ENCODE data around the gene PPARGC1A.

The PPARGC1A gene, protein sequence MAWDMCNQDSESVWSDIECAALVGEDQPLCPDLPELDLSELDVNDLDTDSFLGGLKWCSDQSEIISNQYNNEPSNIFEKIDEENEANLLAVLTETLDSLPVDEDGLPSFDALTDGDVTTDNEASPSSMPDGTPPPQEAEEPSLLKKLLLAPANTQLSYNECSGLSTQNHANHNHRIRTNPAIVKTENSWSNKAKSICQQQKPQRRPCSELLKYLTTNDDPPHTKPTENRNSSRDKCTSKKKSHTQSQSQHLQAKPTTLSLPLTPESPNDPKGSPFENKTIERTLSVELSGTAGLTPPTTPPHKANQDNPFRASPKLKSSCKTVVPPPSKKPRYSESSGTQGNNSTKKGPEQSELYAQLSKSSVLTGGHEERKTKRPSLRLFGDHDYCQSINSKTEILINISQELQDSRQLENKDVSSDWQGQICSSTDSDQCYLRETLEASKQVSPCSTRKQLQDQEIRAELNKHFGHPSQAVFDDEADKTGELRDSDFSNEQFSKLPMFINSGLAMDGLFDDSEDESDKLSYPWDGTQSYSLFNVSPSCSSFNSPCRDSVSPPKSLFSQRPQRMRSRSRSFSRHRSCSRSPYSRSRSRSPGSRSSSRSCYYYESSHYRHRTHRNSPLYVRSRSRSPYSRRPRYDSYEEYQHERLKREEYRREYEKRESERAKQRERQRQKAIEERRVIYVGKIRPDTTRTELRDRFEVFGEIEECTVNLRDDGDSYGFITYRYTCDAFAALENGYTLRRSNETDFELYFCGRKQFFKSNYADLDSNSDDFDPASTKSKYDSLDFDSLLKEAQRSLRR

DNA sequence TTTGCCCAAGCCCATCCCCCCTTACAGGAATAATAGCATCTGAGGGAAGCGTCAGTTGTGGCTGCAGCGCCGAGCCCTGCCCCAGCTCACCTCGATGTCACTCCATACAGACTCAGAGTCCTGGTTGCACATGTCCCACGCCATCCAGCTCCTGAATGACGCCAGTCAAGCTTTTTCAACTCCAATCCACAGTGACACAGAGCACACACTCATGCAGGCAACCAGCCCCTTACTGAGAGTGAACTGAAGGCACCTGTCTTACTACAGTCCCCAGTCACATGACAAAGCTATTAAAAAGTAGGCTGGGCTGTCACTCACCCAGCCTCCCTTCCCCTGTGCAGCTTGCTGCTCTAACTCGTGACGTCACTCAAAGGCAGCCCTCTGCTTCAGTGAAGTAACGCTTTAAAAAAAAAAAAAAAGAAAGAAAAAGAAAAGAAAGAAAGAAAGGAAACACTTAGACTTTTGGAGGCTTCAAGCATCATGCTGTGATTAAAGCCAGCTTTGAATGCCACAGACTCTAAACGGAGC, at the start of gene PPARGC1A:
PPARGC1A (minus strand) TSS at position 234 of the 528 bp plus-strand sequence; CDS start at position 144, 90 bp downstream.
- DNase-seq (ENCODE audit: low spot score in 2 of 2) (no peak), ATAC-seq (no peak)
- H3K9me3 Mint-ChIP-seq = peaks cover 2% of the 10 kb centered on the region
- H3K27ac Mint-ChIP-seq = no peak within 1 kb of the TSS
- no peaks in the 10 kb centered on the region for H3K36me3 Mint-ChIP-seq
- H3K4me1 Mint-ChIP-seq = no peaks in the 10 kb centered on the region
- H3K4me3 Mint-ChIP-seq = no peak within 1 kb of the TSS

DNA sequence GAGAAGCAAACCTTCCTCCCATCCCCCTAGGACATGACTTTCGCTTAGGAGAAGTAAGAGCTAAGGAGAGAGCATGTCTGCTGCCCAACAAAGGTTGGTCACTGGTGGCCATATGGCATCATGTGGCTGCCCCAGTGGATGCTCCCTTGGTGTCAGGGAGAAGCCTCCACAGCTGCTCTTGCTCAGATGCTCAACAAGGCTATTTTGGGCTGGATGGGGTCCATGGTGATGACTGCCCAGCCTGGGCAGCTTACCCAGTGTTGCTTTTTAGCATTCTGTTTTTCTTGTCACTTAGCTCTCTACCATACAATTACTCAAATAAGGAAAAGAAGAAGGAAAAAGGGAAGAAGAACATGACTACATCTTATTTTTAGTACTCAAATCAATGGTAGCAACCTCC, 48.9 kb upstream of the PPARGC1A start:
- H3K27ac Mint-ChIP-seq = no peak overlapping the region
- DNase-seq (ENCODE audit: low spot score in 2 of 2) (no peak), ATAC-seq (no peak)
- no peaks in the 10 kb centered on the region for H3K4me1 Mint-ChIP-seq
- H3K36me3 Mint-ChIP-seq = no peaks in the 10 kb centered on the region
- no peak overlapping the region for H3K4me3 Mint-ChIP-seq
- peaks cover 14% of the 10 kb centered on the region for H3K9me3 Mint-ChIP-seq

DNA sequence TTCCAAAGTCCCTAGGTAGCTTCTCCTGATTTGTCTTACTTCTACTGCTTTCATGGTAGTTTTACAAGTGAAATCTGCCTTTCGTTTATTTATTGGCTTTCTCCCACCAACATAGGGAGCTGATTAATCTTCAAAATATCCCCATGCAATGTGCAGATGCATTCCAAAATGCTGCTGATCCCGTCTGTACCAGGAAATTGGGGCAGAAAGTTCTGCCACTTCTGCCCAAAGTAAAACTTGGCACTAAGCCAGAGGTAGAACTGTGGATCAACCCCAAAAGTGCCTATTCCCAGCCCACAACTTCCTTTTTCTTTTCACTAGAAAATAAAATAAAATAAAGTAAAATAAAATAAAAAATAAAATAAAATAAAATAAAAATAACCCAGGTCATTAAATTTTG, 47.3 kb upstream of the PPARGC1A start:
- Mint-ChIP-seq H3K4me1 (no peaks in the 10 kb centered on the region), H3K4me3 (no peak overlapping the region), H3K36me3 (no peaks in the 10 kb centered on the region), H3K9me3 (peaks cover 12% of the 10 kb centered on the region), H3K27ac (no peak overlapping the region)
- ATAC-seq (no peak), DNase-seq (ENCODE audit: low spot score in 2 of 2) (no peak)

DNA sequence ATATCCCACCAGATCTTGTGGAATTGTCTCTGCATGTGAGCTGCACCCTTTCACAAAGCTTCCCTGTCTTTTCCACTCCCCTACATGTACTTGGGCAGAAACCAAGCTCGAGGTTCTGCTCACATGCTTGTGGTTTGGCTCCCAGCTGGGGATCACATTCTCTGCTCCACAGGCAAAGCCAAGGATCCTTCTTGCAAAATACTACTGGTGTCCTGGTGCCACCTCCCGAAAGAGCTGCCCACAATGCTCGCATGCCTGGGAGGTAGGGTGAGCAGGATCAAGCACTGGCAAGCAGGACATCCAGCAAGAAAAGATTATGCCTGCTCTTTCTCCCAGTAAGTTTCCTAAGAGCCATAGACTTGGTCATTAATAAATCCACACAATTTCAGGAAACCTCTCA, 45.1 kb upstream of the PPARGC1A start:
- H3K4me1 Mint-ChIP-seq = no peaks in the 10 kb centered on the region
- ATAC-seq = no peak
- no peak for DNase-seq (ENCODE audit: low spot score in 2 of 2)
- no peak overlapping the region for H3K4me3 Mint-ChIP-seq
- H3K9me3 Mint-ChIP-seq = peaks cover 14% of the 10 kb centered on the region
- H3K27ac Mint-ChIP-seq = no peak overlapping the region
- no peaks in the 10 kb centered on the region for H3K36me3 Mint-ChIP-seq

DNA sequence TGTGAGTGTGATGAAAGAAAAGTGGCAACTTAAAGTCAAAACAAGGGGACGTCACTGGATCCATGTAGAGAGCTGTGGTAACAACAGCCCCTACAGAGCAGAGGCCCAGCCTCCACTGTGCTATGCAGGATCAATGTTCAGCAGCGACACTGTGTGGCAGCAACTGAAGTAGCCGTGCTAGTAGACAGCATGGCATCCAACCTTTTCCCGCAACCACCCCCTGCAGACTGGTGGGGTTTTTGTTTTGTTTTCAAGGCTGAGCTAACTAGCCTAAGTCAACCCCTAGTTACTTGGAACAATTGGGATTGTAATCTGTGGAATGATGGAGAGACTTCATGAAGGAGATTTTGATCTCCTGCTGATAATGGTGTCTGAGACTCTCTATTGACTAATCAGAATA, 44.4 kb upstream of the PPARGC1A start:
- DNase-seq (ENCODE audit: low spot score in 2 of 2) (no peak), ATAC-seq (no peak)
- Mint-ChIP-seq H3K4me3 (no peak overlapping the region), H3K36me3 (no peaks in the 10 kb centered on the region), H3K27ac (no peak overlapping the region), H3K9me3 (peaks cover 12% of the 10 kb centered on the region), H3K4me1 (no peaks in the 10 kb centered on the region)

DNA sequence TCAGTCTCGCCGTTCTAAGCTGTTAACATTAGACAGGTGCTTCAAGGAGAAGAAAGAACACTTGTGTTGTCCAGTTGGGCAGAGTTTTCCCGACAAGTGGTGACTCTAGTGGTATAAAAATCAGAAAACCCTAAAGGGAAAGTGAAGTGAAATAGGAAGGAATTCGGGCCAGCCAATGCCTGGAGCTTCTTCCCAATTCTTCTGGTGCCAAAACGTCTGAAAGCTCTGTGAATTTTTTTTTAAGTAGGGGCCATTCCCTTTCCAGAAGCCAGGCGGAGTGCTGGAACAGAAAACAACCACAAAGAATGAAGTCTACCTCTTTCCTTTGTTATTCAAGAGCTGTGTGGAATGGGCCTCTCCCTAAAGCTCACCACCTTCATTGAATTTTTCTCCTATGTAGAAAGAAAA, 43.1 kb upstream of the PPARGC1A start:
- H3K4me1 Mint-ChIP-seq = no peaks in the 10 kb centered on the region
- DNase-seq (ENCODE audit: low spot score in 2 of 2) = no peak
- no peaks in the 10 kb centered on the region for H3K36me3 Mint-ChIP-seq

DNA sequence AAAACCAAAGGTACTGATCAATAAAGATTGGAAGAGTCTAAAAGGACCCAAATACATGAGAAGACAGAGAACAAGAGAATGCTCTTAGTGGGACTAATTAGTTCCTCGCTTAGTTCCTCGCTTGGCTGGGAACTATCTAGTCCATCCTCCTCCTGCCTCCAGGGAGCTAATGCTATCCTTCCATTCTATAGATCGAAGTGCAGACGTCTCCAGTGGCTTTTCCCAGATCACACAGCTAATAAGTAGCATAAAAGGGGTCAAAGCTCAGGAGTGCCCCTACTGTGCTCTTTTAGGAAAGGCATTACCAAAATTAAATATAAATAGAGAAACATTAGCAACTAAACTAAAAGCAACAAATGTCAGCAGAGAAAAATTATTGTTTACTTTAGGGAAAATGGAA, 42.3 kb upstream of the PPARGC1A start:
- Mint-ChIP-seq H3K4me1 (no peaks in the 10 kb centered on the region), H3K36me3 (no peaks in the 10 kb centered on the region), H3K27ac (no peak overlapping the region), H3K9me3 (peaks cover 5% of the 10 kb centered on the region), H3K4me3 (no peak overlapping the region)
- DNase-seq (ENCODE audit: low spot score in 2 of 2) = no peak
- ATAC-seq = no peak

More for the DNA sequence above, 43.1 kb upstream of the PPARGC1A start:
- no peak overlapping the region for H3K4me3 Mint-ChIP-seq
- no peak overlapping the region for H3K27ac Mint-ChIP-seq
- ATAC-seq = no peak
- H3K9me3 Mint-ChIP-seq = peaks cover 8% of the 10 kb centered on the region

DNA sequence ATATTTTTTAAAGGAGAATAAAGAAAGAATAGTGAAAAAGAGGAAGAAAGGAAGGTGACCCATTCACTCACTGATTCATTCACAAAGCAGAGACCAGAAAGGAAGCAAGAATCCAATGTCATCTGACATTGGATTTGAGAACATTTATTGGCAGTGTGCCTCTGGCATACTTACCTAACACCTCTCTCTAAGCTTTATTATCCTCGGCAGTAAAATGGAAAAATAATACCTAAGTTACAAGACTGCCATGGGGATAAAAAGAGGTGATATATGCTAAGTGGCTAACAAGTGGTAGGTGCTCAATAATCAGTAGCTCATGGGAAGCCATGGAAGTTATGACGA, 41.6 kb upstream of the PPARGC1A start:
- no peak overlapping the region for H3K4me3 Mint-ChIP-seq
- no peaks in the 10 kb centered on the region for H3K36me3 Mint-ChIP-seq
- peaks cover 7% of the 10 kb centered on the region for H3K9me3 Mint-ChIP-seq
- no peak for DNase-seq (ENCODE audit: low spot score in 2 of 2)
- no peak for ATAC-seq
- no peaks in the 10 kb centered on the region for H3K4me1 Mint-ChIP-seq
- H3K27ac Mint-ChIP-seq = no peak overlapping the region

DNA sequence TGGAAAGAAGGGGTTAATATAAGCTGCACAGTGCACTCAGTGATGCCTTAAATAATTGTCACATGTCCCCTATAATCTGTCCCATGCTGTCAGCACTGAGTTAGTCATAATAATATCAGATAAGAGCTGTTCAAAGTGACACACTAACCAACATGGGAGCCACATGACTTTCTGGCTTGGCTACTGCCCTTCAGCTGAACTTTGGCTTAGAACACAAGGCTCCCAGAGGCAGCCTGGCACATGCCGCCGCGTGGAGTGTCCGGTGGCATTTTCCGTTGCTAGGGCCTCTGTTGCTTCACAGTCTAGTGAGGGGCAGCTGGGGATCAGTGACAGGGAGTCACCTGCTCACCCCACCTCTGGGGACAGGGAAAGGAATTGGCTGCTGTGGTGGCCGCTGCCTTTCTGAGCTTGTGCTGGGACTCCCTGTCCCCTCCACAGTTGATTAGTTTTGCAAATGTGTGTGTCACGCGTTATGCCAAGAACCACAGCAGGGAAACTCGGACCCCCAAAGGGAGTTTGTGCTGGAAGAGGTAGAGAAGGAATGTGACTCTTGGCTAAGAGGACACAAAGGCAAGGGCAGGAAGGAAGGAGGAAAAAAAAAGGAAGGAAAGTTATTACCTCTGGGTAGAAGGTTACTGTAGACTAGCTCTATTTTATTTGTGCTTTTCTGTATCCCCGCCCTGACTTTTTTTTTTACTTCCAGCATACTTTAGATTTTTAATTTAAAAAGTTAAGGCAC, 41.1 kb upstream of the PPARGC1A start:
- no peak overlapping the region for H3K27ac Mint-ChIP-seq
- no peak overlapping the region for H3K4me3 Mint-ChIP-seq
- ATAC-seq (no peak), DNase-seq (ENCODE audit: low spot score in 2 of 2) (no peak)
- no peaks in the 10 kb centered on the region for H3K36me3 Mint-ChIP-seq
- H3K9me3 Mint-ChIP-seq = peaks cover 10% of the 10 kb centered on the region
- H3K4me1 Mint-ChIP-seq = no peaks in the 10 kb centered on the region

DNA sequence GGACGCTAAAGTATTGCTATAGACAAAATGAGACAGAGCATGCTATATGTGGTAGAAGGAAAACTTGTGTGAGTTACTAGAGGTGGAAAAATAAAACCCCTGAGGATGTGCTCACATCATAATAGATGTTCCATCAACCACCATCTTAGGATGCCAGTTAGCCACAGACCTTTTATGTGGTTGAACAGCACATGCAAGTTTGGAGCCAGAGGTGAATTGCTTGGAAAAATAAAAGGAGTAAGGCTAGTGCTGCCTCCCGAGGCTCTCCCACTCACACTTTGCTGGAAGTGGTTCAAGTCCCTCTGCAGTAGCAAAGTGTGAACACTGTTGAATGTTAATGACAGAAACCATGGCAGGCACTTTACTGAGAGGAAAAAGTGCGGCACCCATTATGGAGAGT, 39.4 kb upstream of the PPARGC1A start:
- H3K4me1 Mint-ChIP-seq = no peaks in the 10 kb centered on the region

DNA sequence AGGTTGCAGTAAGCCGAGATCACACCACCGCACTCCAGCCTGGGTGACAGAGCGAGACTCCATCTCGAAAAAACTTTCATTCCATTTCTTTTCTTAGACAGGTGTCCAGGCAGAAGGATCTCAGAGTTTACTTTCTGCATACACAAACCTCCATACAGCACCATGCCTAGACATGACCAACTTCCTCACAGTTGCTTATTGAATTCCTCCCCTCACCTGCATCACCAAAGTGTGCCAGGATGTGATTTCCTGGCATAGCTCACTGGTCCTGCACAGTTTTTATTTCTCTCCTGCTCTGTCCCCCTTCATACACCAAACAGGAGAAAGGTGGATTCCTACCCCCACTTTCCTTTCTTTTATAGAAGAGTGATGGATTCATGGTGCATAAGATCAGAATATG, 34.7 kb upstream of the PPARGC1A start:
- DNase-seq (ENCODE audit: low spot score in 2 of 2) (no peak), ATAC-seq (no peak)
- no peak overlapping the region for H3K4me3 Mint-ChIP-seq
- peaks cover 9% of the 10 kb centered on the region for H3K9me3 Mint-ChIP-seq
- no peak overlapping the region for H3K27ac Mint-ChIP-seq
- H3K4me1 Mint-ChIP-seq = no peaks in the 10 kb centered on the region
- no peaks in the 10 kb centered on the region for H3K36me3 Mint-ChIP-seq

More for the DNA sequence above, 39.4 kb upstream of the PPARGC1A start:
- no peak overlapping the region for H3K27ac Mint-ChIP-seq
- H3K4me3 Mint-ChIP-seq = no peak overlapping the region
- DNase-seq (ENCODE audit: low spot score in 2 of 2) (no peak), ATAC-seq (no peak)
- no peaks in the 10 kb centered on the region for H3K36me3 Mint-ChIP-seq
- H3K9me3 Mint-ChIP-seq = peaks cover 10% of the 10 kb centered on the region

DNA sequence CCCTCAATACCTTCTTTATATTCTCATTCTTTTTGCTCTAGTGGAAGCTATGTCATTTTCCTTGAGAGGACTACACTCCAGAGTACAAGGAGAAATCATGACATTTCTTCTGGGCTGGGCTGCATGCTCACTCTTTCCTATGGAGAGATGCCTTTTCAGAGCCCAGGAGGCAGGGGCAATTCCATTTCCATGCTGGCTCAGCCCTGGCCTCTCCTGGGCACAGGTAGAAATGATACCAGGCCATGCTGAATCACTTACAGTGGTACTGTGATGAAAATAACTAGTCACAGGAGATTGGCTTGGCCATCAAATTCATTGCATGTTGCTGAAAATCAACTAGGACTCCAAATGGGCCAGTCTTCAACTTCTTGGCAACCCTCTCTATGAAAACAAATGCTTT, 34.0 kb upstream of the PPARGC1A start:
- Mint-ChIP-seq H3K9me3 (peaks cover 11% of the 10 kb centered on the region), H3K4me1 (no peaks in the 10 kb centered on the region), H3K27ac (no peak overlapping the region), H3K4me3 (no peak overlapping the region), H3K36me3 (no peaks in the 10 kb centered on the region)
- DNase-seq (ENCODE audit: low spot score in 2 of 2) (no peak), ATAC-seq (no peak)

DNA sequence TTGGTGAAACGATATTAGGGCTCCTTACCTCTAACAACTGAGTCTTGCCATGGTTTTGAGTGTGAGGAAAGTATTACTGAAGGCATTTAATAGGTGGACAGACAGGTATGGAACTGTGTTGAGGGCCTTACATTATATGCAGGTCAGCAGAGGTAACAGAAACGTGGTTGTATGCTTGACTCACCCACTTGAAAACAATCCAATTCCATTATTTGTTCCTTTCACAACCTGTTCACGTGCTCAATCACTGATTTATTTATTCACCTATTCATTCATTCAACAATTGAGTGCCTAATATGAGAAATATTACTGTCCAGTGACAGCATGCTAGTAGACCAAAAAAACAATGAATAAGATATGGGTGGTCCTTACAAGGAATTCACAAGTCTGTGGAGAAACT, 33.3 kb upstream of the PPARGC1A start:
- no peaks in the 10 kb centered on the region for H3K4me1 Mint-ChIP-seq
- no peak overlapping the region for H3K27ac Mint-ChIP-seq
- H3K9me3 Mint-ChIP-seq = peaks cover 13% of the 10 kb centered on the region
- no peaks in the 10 kb centered on the region for H3K36me3 Mint-ChIP-seq
- no peak for ATAC-seq
- H3K4me3 Mint-ChIP-seq = no peak overlapping the region
- no peak for DNase-seq (ENCODE audit: low spot score in 2 of 2)

DNA sequence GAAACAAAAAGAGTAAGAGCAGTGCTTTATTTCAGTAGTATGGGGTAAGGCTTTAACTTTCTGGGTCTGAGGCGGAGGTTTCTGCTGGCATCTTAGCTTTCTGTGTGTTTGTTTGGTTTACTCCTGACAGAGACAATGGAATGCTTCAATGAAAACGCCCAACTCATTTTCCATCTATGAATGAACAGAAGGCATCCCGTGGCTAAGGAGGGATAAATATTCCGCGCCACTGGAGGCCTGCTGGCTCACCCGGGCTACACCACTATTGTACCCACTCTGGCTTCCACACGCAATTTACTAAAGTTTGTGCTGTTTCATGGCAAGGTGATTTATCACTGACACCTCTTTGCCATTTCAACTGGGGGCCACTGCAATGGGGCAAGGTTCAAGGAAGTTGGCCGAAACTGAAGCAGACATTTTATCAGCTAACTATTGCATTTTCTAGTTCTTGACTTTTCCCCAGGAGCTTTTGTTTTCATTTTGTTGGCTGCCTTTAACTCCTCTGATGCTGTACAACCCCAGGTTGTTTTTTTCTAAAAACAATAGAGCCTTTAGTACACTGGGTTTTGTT, 32.8 kb upstream of the PPARGC1A start:
- DNase-seq (ENCODE audit: low spot score in 2 of 2) (no peak), ATAC-seq (no peak)
- Mint-ChIP-seq H3K4me1 (no peaks in the 10 kb centered on the region), H3K9me3 (peaks cover 13% of the 10 kb centered on the region), H3K4me3 (no peak overlapping the region), H3K27ac (no peak overlapping the region), H3K36me3 (no peaks in the 10 kb centered on the region)

DNA sequence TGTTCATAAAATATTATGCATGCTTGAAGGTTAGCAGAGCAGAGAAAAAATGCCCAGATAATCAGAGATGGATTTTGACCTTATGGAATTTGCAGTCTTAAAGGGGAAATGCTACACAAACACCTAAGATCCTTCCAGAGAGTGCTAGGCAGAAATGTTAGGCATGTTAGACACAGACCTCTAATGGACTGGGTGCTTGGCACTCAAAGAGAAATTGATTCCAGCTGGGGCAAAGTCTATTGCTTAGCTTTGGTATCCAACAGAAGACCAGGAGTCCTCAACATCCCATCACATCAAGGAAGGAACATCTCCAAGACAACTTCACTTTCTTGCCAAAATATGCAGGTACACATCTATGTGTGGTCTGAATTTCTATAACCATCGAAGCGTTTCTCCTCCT, 32.2 kb upstream of the PPARGC1A start:
- H3K4me1 Mint-ChIP-seq = no peaks in the 10 kb centered on the region

More for the DNA sequence above, 32.2 kb upstream of the PPARGC1A start:
- Mint-ChIP-seq H3K4me3 (no peak overlapping the region), H3K36me3 (no peaks in the 10 kb centered on the region), H3K27ac (no peak overlapping the region), H3K9me3 (peaks cover 13% of the 10 kb centered on the region)
- ATAC-seq (no peak), DNase-seq (ENCODE audit: low spot score in 2 of 2) (no peak)
